HG02623 (cell line): ENCODE results near the gene GSTCD.
"Not testable (repeated sequence)": the region's sequence is repeated elsewhere in the genome, so short reads cannot be mapped to it uniquely, and the experiment has no call there.

ENCODE experiments used
- ATAC-seq: cut with Tn5 transposase; IDR thresholded peaks from one replicate; pipeline ENCODE4 v1.9.1; 2021; ENCODE audit warnings: moderate library complexity; ENCODE audit not compliant: unreplicated experiment

The GSTCD gene

DNA sequence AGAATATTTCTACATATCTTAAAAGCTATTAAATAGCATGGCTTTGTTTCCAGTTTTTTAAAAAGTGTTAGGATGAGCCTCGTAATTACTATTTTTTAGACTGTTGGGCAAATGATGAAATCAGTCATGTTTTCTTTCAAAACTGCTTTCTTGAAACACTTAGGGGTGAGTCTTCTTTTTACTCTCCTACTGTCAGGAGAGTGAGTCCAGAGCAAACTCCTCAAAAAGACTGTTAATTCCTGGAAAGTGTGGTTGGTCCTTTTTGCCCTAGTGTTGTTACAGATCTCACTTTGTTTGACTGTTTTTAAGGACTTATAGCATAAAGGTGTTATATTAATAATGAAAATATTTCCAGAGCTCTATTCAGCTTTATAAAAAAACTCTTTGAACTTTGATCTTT, 6.3 kb downstream of the GSTCD start:
- ATAC-seq, result no peak

GRCh38 chr4:105715692-105716278, 7.2 kb downstream of the GSTCD start:
- ATAC-seq, result no peak

- no peak for ATAC-seq
Measured at GRCh38 chr4:105719204-105719603, 10.6 kb downstream of the GSTCD start.

DNA sequence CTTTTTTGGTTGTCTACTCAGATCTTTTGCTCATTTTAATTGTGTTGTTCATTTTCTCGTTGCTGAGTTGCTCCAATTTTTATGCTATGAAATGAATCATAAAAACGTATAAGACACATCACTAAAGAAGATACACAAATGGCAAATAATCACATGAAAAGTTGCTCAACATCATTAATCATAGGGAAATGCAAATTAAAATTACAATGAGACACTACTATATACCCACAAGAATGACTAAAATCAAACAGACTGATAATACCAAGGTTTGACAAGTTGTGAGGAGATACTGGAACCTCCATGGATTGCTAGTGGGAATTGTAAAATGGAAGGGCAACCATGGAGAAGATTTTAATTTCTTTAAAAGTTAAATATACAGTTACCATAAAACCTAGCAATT, 17.0 kb downstream of the GSTCD start:
- no peak for ATAC-seq

DNA sequence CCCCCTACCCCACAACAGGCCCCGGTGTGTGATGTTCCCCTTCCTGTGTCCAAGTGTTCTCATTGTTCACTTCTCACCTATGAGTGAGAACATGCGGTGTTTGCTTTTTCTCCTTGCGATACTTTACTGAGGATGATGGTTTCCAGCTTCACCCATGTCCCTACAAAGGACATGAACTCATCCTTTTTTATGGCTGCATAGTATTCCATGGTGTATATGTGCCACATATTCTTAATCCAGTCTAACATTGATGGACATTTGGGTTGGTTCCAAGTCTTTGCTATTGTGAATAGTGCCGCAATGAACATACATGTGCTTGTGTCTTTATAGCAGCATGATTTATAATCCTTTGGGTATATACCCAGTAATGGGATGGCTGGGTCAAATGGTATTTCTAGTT, 21.3 kb downstream of the GSTCD start:
- not testable (repeated sequence) for ATAC-seq

GRCh38 chr4:105735217-105735616, 26.6 kb downstream of the GSTCD start:
- not testable (repeated sequence) for ATAC-seq

DNA sequence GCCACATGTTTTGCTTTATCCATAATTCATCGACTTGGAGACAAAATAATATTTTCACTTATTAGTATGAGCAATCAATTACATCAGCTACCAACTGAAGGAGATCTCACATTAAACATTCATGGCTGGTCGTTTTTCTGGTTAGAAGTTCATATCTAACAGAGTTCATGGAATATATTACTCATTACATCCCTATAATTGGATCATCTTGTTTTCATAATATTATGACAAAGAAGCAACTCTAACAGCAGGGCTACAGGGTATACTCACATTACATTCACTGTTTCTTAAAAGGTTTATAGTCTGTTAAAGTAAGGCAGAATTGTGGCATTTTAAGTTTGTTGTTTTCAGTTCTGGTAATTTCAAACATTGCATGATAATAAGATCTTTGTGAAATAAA, 33.0 kb downstream of the GSTCD start:
- ATAC-seq, result no peak

- ATAC-seq, result no peak
Measured at GRCh38 chr4:105748222-105748621, 39.6 kb downstream of the GSTCD start.

DNA sequence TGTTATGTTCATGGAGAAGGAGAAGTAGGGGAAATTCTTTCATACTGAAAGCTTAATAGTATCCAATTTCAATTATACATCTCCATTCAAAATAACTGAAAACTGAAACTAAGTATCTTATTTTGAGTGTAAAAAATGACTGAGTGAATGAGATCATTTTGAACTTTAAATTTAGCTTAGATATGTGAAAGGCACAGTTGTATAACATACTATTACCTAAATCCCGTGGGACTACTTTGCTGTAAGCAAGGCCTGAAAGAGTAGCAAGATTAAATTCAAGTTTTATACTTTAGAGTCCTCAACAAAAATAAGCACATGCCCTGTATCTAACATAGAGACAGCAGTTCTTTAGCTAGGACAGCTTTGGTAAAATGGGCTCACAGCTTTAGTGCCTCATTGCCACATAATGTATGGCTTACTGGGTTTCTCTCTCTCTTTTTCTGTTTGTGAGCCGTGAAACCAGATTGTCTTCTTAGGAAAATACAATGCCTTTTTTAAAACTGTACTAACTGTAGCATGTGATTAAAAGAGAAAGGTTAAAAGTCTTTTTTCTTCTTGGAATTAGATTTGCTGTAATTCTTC, 43.2 kb downstream of the GSTCD start:
- ATAC-seq, result no peak

DNA sequence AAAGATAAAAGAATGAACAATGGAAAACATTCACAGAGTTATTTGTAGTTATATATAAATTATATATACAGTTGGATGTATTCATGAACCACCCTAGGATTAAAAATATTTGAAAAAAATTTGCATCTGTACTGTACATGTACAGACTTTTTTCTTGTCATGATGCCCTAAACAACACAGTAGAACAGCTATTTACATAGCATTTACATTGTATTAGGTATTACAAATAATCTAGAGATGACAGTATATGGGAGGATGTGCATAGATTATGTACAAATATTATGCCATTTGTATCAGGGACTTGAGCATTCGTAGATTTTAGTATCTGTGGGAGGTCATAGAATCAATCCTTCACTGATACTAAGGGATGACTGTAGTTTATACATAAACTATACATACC, 44.8 kb downstream of the GSTCD start:
- ATAC-seq, result no peak

DNA sequence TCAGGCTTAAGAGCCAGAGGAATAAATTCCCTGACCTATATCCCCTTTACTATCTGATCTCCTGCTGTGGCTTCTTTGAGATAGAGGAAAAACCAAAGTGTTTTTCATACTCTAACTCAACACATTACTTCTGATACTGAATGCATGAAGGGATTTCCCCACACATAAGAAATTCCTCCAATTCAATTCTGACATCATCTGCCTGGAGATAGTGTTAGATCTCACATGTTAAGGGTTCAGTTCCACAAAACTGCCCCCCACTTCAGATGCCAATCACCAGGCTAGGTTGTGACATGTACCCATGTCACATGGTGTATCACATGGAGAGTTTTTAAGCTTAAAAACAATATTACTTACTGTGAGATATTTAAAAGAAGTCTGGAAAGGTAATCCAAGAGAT, 46.8 kb downstream of the GSTCD start:
- ATAC-seq, result no peak

DNA sequence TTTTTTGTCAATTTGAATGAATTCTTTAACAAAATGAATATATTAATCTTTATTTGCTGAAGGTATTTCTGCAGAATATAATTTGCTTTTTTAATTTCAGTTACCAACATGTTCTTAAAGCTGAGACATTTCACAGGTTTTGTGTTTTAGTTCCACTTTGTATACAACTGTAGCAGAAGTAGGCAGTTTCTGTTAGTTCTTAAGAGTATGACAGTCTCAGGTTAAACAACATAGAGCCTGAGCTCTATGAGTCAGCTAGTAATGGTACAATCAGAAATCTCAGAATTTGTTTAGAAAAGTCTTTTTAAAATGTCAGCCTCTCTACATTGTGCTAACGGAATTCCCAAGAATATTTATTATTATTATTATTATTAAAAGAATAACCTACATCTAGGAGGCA, 50.4 kb downstream of the GSTCD start:
- no peak for ATAC-seq

DNA sequence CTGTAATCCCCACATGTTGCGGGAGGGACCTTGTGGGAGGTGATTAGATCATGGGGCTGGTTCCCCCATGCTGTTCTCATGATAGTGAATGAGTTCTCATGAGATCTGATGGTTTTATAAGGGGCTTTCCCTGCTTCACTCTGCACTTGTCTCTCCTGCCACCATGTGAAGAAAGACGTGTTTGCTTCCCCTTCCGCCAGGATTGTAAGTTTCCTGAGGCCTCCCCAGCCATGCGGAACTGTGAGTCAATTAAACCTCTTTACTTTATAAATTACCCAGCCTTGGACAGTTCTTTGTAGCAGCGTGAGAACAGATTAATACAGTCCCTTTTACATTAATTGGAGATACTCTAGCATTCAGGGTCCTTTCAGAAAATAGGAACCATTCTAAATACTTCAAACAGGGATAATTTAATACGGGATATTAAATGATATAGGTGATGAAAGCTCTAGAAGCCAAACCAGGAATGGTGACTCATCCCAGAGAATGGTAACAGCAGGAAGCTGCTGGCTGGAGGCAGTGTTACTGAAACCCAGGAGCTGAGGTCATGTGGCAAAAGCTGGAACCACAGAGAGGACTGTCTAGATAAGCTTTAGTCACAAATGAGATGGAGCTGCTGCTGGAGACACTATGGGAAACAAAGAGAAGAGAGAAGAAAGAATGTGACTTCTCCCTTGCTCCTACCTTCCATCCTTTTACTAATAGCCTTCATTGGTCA, 57.3 kb downstream of the GSTCD start:
- no peak for ATAC-seq

- no peak for ATAC-seq
Measured at GRCh38 chr4:105767579-105767978, 59.0 kb downstream of the GSTCD start.

- ATAC-seq, result not testable (repeated sequence)
Measured at GRCh38 chr4:105770524-105770923, 61.9 kb downstream of the GSTCD start.

DNA sequence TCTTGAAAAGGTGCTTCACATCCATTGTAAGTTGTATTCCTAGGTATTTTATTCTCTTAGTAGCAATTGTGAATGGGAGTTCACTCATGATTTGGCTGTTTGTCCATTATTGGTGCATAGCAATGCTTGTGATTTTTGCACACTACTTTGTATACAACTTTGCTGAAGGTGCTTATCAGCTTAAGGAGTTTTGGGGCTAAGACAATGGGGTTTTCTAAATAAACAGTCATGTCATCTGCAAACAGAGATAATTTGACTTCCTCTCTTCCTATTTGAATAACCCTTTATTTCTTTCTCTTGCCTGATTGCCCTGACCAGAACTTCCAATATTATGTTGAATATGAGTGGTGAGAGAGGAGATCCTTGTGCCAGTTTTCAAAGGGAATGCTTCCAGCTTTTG, 63.5 kb downstream of the GSTCD start:
- not testable (repeated sequence) for ATAC-seq

DNA sequence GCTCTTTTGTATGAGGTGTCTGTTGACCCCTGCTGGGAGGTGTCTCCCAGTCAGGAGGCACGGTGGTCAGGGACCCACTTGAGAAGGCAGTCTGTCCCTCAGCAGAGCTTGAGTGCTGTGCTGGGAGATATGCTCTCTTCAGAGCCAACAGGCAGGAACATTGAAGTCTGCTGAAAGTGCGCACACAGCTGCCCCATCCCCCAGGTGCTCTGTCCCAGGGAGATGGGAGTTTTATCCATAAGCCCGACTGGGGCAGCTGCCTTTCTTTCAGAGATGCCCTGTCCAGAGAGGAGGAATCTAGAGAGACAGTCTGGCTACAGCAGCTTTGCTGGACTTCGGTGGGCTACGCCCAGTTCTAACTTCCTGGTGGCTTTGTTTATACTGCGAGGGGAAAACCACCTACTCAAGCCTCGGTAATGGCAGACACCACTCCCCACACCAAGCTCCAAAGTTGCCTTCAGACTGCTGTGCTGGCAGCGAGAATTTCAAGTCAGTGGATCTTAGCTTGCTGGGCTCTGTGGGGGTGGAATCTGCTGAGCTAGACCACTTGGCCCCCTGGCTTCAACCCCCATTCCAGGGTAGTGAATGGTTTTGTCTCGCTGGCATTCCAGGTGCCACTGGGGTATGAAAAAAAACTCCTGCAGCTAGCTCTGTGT, 67.3 kb downstream of the GSTCD start:
- not testable (repeated sequence) for ATAC-seq

GRCh38 chr4:105780176-105780575, 71.6 kb downstream of the GSTCD start:
- ATAC-seq, result no peak

GRCh38 chr4:105784761-105785160, 76.2 kb downstream of the GSTCD start:
- no peak for ATAC-seq

- no peak for ATAC-seq
Measured at GRCh38 chr4:105785792-105786191, 77.2 kb downstream of the GSTCD start.

GRCh38 chr4:105786748-105787147, 78.2 kb downstream of the GSTCD start:
- ATAC-seq, result no peak

DNA sequence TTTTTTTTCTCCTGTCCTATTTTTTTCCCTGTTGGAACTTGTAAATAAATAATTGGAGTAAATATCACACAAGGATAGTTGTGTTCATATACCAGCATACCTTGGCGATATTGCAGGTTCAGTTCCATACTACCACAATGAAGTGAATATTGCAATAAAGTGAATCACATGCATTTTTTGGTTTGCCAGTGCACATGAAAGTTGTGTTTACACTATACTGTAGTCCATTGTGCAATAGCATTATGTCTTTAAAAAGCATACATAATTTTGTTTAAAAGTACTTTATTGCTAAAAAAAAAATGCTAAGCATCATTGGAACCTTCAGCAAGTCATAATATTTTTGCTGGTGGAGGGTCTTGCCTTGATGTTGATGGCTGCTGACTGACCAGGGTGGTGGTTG, 88.6 kb downstream of the GSTCD start:
- no peak for ATAC-seq
